Chondrocyte (in vitro differentiated cells): ENCODE data around the gene MRPS2. TPM values are rescaled to one million over a fixed set of nuclear protein-coding genes. Genes with fewer than 3 reads are reported as not detected.
"Not testable (repeated sequence)": the region's sequence is repeated elsewhere in the genome, so short reads cannot be mapped to it uniquely, and the experiment has no call there.

Experiments used
- DNase-seq: peaks from one replicate; pipeline ENCODE4 v3.0.0; 2021; ENCODE audit warnings: mixed read lengths, low spot score
- H3K27ac Mint-ChIP-seq: one replicate; pipeline ENCODE4 v1.8.0; 2021; ENCODE audit warnings: mild to moderate bottlenecking, moderate library complexity, mixed read lengths; ENCODE audit not compliant: unreplicated experiment
- H3K27me3 Mint-ChIP-seq: 2 replicates; pipeline ENCODE4 v1.8.0; 2021; ENCODE audit warnings: low read depth, mixed read lengths
- H3K36me3 Mint-ChIP-seq: 2 replicates; pipeline ENCODE4 v1.8.0; 2021; ENCODE audit warnings: low read depth, mixed read lengths
- H3K4me1 Mint-ChIP-seq: 2 replicates; pipeline ENCODE4 v1.8.0; 2021; ENCODE audit warnings: low read depth, mild to moderate bottlenecking, mixed read lengths
- H3K4me3 Mint-ChIP-seq: one replicate; pipeline ENCODE4 v1.8.0; 2021; ENCODE audit warnings: mild to moderate bottlenecking, moderate library complexity, mixed read lengths; ENCODE audit not compliant: unreplicated experiment
- H3K9me3 Mint-ChIP-seq: 2 replicates; pipeline ENCODE4 v1.8.0; 2021; ENCODE audit warnings: low read depth, mixed read lengths
- total RNA-seq: library from RNA; stranded (reverse); gene quantifications from 3 replicates; pipeline ENCODE4 v1.2.1, GENCODE V29; 2021
- TF ChIP-seq, protein P1 (sequence below): fragments of 200-600 bp; sonication (generic); IDR thresholded peaks from 2 replicates; pipeline ENCODE4 v1.5.0; 2021; ENCODE audit warnings: antibody characterized with exemption, mild to moderate bottlenecking, moderate library complexity

MRPS2 gene
- total RNA-seq, 1 donor from 2014 or later: 24.4 TPM

DNA sequence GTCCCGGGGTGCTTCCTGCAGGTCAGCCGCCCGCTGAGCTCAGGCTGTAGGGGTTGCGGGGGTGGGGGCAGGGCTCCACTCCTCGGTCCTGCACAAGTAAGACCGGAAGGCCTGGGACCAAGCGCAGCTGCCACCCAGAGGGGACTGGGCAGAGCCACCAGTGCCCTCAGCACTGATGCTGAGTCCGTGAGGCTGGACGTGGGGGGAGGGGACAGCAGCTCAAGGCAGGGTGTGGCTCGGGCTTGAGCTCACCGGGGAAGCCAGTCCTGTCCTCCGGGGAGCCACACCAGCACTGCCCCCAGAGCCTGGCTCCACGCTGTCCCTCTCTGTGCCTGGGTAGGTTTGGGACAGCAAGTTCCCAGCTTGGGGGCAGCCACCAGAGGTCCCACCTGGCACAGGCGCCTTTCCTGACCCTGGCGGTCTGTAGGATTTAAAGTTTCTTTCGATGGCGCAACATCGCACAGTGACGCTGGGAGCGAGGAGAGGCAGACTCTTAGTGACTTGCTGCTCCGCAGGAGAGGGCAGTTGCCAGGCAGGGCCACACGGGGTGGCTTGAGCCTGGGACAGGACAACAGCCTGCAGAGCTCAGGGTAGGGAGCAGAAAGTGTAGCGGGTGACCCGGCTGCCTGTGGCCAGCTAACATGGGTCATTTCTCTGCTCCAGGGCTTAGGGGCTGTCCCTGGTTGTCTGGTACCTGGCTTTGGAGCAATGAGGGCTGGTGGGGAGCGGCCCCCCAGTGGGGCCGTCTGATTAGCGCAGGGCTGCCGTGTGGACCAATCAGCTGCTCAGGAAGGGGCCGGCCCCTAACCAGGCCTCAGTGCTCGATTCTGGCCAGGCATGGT, 26.5 kb downstream of the MRPS2 start:
- peak overlapping the region; percentile 22 for H3K27ac Mint-ChIP-seq
- no peaks in the 10 kb centered on the region for H3K36me3 Mint-ChIP-seq
- TF ChIP-seq, protein P1, sequence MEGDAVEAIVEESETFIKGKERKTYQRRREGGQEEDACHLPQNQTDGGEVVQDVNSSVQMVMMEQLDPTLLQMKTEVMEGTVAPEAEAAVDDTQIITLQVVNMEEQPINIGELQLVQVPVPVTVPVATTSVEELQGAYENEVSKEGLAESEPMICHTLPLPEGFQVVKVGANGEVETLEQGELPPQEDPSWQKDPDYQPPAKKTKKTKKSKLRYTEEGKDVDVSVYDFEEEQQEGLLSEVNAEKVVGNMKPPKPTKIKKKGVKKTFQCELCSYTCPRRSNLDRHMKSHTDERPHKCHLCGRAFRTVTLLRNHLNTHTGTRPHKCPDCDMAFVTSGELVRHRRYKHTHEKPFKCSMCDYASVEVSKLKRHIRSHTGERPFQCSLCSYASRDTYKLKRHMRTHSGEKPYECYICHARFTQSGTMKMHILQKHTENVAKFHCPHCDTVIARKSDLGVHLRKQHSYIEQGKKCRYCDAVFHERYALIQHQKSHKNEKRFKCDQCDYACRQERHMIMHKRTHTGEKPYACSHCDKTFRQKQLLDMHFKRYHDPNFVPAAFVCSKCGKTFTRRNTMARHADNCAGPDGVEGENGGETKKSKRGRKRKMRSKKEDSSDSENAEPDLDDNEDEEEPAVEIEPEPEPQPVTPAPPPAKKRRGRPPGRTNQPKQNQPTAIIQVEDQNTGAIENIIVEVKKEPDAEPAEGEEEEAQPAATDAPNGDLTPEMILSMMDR: no peak
- H3K27me3 Mint-ChIP-seq: peaks cover 3% of the 10 kb centered on the region
- peaks cover 4% of the 10 kb centered on the region for H3K9me3 Mint-ChIP-seq
- DNase-seq: no peak
- no peak overlapping the region for H3K4me3 Mint-ChIP-seq
- H3K4me1 Mint-ChIP-seq: peaks cover 2% of the 10 kb centered on the region

DNA sequence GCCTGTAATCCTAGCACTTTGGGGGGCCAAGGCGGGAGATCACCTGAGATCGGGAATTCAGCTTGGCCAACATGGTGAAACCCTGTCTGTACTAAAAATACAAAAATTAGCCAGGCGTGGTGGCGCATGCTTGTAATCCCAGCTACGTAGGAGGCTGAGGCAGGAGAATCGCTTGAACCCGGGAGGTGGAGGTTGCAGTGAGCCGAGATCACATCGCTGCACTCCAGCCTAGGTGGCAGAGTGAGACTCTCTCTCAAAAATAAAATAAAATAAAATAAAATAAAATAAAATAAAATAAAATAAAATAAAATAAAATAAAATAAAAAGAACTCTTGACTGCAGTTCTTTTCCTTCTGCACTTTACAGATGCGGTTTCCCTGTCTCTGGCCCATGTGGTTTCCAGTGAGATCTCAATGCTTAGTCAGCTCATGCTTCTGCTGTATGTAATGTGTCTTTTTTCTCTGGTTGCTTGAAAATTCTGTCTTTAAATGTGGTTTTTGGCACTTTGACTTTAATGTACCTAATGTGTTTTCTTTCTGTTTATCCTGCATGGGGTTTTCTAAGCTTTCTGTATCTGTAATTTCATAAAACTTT, 28.5 kb downstream of the MRPS2 start:
- not testable (repeated sequence) for H3K36me3 Mint-ChIP-seq, H3K4me1 Mint-ChIP-seq, H3K4me3 Mint-ChIP-seq, DNase-seq, H3K27ac Mint-ChIP-seq, H3K27me3 Mint-ChIP-seq, H3K9me3 Mint-ChIP-seq

DNA sequence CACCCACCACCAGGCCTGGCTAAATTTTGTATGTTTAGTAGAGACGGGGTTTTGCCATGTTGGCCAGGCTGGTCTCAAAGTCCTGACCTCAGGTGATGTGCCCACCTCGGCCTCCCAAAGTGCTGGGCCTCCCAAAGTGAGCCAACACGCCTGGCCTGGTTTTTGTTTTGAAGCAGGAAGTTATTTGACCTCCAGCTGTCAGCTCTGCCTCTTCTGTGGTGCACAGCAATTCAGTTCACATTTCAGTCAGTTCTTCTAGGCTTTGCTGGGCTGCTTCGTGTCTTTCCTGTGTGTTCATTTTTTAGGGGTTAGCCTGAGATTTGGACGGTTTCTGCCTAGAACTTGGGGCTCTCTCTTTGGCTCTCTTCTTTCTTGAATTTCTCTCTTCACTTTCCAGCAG, 29.7 kb downstream of the MRPS2 start:
- DNase-seq: no peak
- no peaks in the 10 kb centered on the region for H3K36me3 Mint-ChIP-seq
- peaks cover 3% of the 10 kb centered on the region for H3K27me3 Mint-ChIP-seq
- H3K4me1 Mint-ChIP-seq: peaks cover 14% of the 10 kb centered on the region
- no peak overlapping the region for H3K4me3 Mint-ChIP-seq
- peaks cover 4% of the 10 kb centered on the region for H3K9me3 Mint-ChIP-seq
- H3K27ac Mint-ChIP-seq: no peak overlapping the region
- TF ChIP-seq, protein P1: no peak

DNA sequence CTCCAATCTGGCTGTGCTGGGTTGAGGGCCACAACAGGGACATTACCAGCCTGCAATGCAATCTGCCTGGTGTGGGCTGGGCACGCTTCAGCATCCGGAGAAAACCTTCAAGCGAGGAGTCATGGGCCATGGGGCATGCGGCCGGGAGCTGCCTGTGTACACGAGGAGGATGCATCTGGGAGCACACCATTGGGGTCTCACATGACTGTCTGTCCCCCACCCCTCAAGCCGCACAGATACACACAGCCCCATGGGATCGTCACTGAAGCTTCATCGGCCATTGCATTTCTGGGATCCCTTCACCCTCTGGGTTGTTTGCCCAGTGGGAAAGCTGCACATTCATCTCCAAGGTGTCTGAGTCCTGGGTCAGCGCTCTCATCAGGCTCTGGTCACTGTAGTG, 30.6 kb downstream of the MRPS2 start:
- Mint-ChIP-seq H3K4me3 (no peak overlapping the region), H3K36me3 (no peaks in the 10 kb centered on the region), H3K27ac (no peak overlapping the region), H3K4me1 (peaks cover 23% of the 10 kb centered on the region), H3K9me3 (peaks cover 4% of the 10 kb centered on the region), H3K27me3 (peaks cover 3% of the 10 kb centered on the region)
- TF ChIP-seq, protein P1: no peak
- no peak for DNase-seq

DNA sequence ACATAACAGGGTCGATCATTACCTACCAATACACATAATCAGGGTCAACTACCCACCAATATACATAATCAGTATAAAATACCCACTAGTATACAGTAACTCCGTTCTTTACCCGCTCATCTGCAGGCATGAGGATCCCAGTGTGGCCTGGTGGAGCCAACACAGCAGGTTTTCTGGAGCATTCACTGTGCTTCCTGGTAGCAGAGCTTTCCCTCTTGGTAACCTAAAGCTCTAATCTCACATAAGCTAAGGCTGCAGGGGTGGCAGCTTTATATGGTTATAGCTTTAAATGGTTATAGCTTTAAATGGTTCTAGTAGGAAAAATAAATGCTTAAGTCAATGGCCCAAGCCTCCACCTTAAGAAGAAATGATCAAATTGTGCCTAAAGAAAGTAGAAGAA, 32.6 kb downstream of the MRPS2 start:
- Mint-ChIP-seq H3K4me1 (peaks cover 35% of the 10 kb centered on the region), H3K27ac (no peak overlapping the region), H3K27me3 (peaks cover 5% of the 10 kb centered on the region), H3K9me3 (peaks cover 7% of the 10 kb centered on the region), H3K4me3 (no peak overlapping the region), H3K36me3 (no peaks in the 10 kb centered on the region)
- no peak for DNase-seq
- TF ChIP-seq, protein P1: no peak
